Tibial artery (tissue), 4 donors: ENCODE measurements around the gene VILL.
A peak's percentile ranks its signal among the peaks of the same experiment; 100 is the strongest.

Experiments used
- DNase-seq, 2 donors: peaks; one replicate each; pipeline ENCODE4 v3.0.0-alpha.2; 2019
- H3K27ac ChIP-seq, 2 donors: fragments of 200-600 bp; sonication (generic) in 1 of 2; 1 replicate in 1 of 2; 2 replicates in 1 of 2; pipeline ENCODE4 v1.5.1; 2018 to 2019; ENCODE audit warnings: mild to moderate bottlenecking in 1 of 2
- H3K27me3 ChIP-seq, 2 donors: fragments of 200-600 bp; sonication (generic) in 1 of 2; one replicate each; pipeline versions ENCODE4 v1.5.1 to v1.6.0; 2016 to 2019
- H3K36me3 ChIP-seq, 3 donors: fragments of 200-600 bp; sonication (generic) in 2 of 3; one replicate each; pipeline ENCODE4 v1.5.1; 2016 to 2019; ENCODE audit warnings: mild to moderate bottlenecking in 2 of 3
- H3K4me1 ChIP-seq, 4 donors: fragments of 200-600 bp; sonication (generic) in 2 of 4; 1 replicate in 3 of 4; 2 replicates in 1 of 4; pipeline ENCODE4 v1.5.1; 2016 to 2019
- H3K4me3 ChIP-seq, 2 donors: fragments of 200-600 bp; sonication (generic) in 1 of 2; 1 replicate in 1 of 2; 2 replicates in 1 of 2; pipeline ENCODE4 v1.5.1; 2018 to 2019; ENCODE audit warnings: mild to moderate bottlenecking in 2 of 2
- H3K9me3 ChIP-seq, 3 donors: fragments of 200-600 bp; sonication (generic) in 1 of 3; one replicate each; pipeline ENCODE4 v1.5.1; 2016 to 2019
- intact Hi-C: fragments of 100-400 bp; cut with DNase I; formaldehyde crosslinking; loops from one replicate; pipeline ENCODE4 v1.15.0; 2023; ENCODE audit warnings: low total_unique reads
- TF ChIP-seq, protein P1 (sequence below), 2 experiments: fragments of 200-600 bp in 1 of 2; fragments of 450-650 bp in 1 of 2; IDR thresholded peaks; one replicate each; pipeline ENCODE4 v1.5.1; 2017 to 2019; ENCODE audit warnings: antibody characterized with exemption in 2 of 2, mild to moderate bottlenecking in 1 of 2, moderate library complexity in 1 of 2

Gene VILL

DNA sequence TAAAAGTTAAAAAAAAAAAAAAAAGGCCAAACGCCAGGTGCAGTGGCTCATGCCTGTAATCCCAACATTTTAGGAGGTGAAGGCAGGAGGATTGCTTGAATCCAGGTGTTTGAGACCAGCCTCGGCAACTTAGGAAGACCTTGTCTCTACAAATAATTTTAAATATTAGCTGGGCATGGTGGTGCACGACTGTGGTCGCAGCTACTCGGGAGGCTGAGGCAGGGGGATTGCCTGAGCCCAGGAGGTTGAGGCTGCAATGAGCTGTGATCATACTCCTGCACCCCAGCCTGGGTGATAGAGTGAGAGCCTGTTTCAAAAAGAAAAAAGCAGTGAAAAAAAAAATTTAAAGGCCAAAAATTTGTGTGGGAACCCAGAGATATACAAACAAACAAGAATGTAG lies 45.7 kb downstream of the VILL start:
- H3K9me3 ChIP-seq = no peaks in the 10 kb centered on the region
- H3K4me1 ChIP-seq = peaks cover 0 to 19% (median 16%) of the 10 kb centered on the region in 4 donors
- intact Hi-C loops = loop anchor here (5.0 to 10.0 kb wide), 3 partner anchors 34 to 129 kb away; partner anchors contain the start of genes ACAA1, MYD88 and OXSR1
- H3K27me3 ChIP-seq = no peaks in the 10 kb centered on the region
- TF ChIP-seq, protein P1, sequence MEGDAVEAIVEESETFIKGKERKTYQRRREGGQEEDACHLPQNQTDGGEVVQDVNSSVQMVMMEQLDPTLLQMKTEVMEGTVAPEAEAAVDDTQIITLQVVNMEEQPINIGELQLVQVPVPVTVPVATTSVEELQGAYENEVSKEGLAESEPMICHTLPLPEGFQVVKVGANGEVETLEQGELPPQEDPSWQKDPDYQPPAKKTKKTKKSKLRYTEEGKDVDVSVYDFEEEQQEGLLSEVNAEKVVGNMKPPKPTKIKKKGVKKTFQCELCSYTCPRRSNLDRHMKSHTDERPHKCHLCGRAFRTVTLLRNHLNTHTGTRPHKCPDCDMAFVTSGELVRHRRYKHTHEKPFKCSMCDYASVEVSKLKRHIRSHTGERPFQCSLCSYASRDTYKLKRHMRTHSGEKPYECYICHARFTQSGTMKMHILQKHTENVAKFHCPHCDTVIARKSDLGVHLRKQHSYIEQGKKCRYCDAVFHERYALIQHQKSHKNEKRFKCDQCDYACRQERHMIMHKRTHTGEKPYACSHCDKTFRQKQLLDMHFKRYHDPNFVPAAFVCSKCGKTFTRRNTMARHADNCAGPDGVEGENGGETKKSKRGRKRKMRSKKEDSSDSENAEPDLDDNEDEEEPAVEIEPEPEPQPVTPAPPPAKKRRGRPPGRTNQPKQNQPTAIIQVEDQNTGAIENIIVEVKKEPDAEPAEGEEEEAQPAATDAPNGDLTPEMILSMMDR (IDR thresholded peaks at IDR 0.05) = no peak
- no peaks in the 10 kb centered on the region for H3K36me3 ChIP-seq
- peak in 1 of 2 donors; percentile 33 for DNase-seq
- no peak overlapping the region for H3K27ac ChIP-seq
- H3K4me3 ChIP-seq = no peak overlapping the region

DNA sequence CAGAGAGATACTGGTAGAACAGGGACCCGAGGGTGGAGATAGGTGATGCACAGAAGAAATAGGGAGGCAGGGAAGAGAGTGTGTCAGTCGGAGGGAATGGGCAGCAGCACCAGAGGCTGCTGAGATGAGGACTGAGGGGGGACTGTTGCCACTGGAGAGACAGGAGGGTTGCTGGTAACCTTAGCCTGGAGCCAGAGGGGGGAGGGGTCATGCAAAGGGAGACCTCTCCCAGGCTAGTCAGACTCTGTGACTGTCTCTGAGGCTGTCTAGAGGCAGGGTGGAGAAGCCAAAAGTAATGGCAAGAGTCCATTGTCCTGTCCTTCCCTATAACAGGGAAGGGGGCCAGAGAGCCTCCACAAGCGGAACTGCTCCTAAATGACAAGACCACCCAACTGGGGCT lies 46.3 kb downstream of the VILL start:
- Histone ChIP-seq H3K27ac (no peak overlapping the region), H3K9me3 (no peaks in the 10 kb centered on the region), H3K4me1 (peaks cover 0 to 14% (median 11%) of the 10 kb centered on the region in 4 donors), H3K4me3 (no peak overlapping the region), H3K27me3 (no peaks in the 10 kb centered on the region), H3K36me3 (no peaks in the 10 kb centered on the region)
- intact Hi-C loops = loop anchor here (5.0 to 10.0 kb wide), 3 partner anchors 35 to 128 kb away; partner anchors contain the start of genes ACAA1, MYD88 and OXSR1
- TF ChIP-seq, protein P1 (IDR thresholded peaks at IDR 0.05) = no peak
- peak in 1 of 2 donors; percentile 32 for DNase-seq

DNA sequence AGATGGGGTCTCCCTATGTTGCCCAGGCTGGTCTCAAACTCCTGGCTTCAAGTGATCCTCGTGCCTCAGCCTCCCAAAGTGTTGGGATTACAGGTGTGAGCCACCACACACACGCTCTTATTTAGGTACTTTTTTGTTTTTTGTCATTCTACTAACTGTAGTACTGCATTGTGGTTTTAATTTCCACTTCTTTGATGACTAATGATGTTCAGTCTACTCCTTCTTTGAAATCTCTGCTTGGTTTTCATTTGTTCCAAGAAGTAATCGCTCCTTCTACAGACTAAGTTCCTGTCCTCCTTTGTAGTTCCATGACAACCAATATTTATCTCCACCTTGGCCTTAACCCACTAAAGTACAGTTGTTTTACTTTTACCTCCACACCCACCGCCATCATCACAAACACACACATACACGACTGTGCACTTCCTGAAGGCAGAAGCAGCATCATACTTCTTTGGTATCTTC lies 47.9 kb downstream of the VILL start:
- Histone ChIP-seq H3K27me3 (no peaks in the 10 kb centered on the region), H3K4me3 (peak overlapping the region in 1 of 2 donors; percentile 55), H3K9me3 (no peaks in the 10 kb centered on the region), H3K36me3 (no peaks in the 10 kb centered on the region), H3K27ac (no peak overlapping the region), H3K4me1 (peaks cover 0 to 14% (median 10%) of the 10 kb centered on the region in 4 donors)
- TF ChIP-seq, protein P1 (IDR thresholded peaks at IDR 0.05) = no peak
- no peak for DNase-seq
- intact Hi-C loops = loop anchor here (5.0 to 10.0 kb wide), 3 partner anchors 36 to 126 kb away; partner anchors contain the start of genes ACAA1, MYD88 and OXSR1

DNA sequence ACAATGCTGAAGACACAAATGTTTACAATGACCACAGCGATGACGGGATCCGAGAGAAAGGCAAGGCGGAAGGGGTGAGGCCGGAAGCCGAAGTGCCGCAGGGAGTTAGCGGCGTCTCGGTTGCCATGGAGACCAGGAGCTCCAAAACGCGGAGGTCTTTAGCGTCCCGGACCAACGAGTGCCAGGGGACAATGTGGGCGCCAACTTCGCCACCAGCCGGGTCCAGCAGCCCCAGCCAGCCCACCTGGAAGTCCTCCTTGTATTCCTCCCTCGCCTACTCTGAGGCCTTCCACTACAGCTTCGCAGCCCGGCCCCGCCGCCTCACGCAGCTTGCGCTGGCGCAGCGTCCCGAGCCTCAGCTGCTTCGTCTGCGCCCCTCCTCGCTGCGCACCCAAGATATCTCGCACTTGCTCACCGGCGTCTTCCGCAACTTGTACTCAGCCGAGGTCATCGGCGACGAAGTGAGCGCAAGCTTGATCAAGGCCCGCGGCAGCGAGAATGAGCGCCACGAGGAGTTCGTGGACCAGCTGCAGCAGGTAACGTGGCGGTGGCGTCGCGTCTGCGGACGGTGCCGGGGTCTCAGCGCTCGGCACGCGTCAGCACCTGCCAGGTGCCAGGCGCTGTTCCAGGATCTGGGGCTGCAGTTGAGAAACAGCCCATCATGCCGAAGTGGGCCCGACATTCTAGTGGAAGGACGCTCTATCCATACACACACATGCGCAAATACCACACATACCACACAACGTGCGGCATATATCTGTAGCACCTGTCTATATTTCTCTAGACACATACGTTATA lies 48.7 kb downstream of the VILL start, which contains the start of gene DLEC1:
Gene DLEC1, plus strand, starts transcription at position 108 of the 798 bp plus-strand sequence. Its CDS starts 18 bp downstream, at position 126.
- Histone ChIP-seq H3K27me3 (no peaks in the 10 kb centered on the region), H3K36me3 (no peaks in the 10 kb centered on the region), H3K9me3 (no peaks in the 10 kb centered on the region), H3K4me3 (peak within 1 kb of the TSS; percentile 47 to 55), H3K4me1 (peaks cover 0 to 14% (median 10%) of the 10 kb centered on the region in 4 donors), H3K27ac (peak within 1 kb of the TSS; percentile 2 to 11)
- intact Hi-C loops = loop anchor here (5.0 to 10.0 kb wide), 3 partner anchors 37 to 126 kb away; partner anchors contain the start of genes ACAA1, MYD88 and OXSR1
- peak; percentile 56 to 77 for DNase-seq
- TF ChIP-seq, protein P1 (IDR thresholded peaks at IDR 0.05) = no peak

DNA sequence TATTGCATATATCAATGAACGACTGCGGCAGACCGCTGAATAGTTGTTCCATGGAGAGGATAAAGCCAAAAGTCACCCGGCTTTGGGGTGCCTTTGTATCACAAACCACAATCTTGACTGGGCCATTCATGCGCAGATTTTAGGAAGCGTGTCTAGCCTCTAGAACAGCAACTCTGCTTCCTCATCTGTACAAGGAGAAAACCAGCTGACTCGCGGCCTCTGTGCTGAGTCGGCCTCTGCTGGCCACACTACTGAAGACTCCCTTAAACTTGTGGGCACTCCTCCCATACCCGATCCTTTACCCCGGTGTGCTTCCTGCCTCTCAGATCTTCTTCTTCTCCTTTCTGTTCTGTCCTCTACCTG lies 49.3 kb downstream of the VILL start:
- Histone ChIP-seq H3K4me1 (peaks cover 0 to 14% (median 10%) of the 10 kb centered on the region in 4 donors), H3K27me3 (no peaks in the 10 kb centered on the region), H3K36me3 (no peaks in the 10 kb centered on the region), H3K27ac (no peak overlapping the region), H3K9me3 (no peaks in the 10 kb centered on the region), H3K4me3 (peak overlapping the region; percentile 47 to 55)
- DNase-seq = peak; percentile 82 to 83
- TF ChIP-seq, protein P1 (IDR thresholded peaks at IDR 0.05) = peak; percentile 35 to 42
- intact Hi-C loops = loop anchor here (5.0 to 10.0 kb wide), 3 partner anchors 38 to 125 kb away; partner anchors contain the start of genes ACAA1, MYD88 and OXSR1
